ENCODE data around the gene MRPL51. TPM values are rescaled to one million over a fixed set of nuclear protein-coding genes. Genes with fewer than 3 reads are reported as not detected.

The MRPL51 gene
- total and polyA plus RNA-seq, 2 of the 8 experiments (the other 6 are each of a cell fraction or from before 2014, with no cell fraction given), result 119 to 331 TPM

DNA sequence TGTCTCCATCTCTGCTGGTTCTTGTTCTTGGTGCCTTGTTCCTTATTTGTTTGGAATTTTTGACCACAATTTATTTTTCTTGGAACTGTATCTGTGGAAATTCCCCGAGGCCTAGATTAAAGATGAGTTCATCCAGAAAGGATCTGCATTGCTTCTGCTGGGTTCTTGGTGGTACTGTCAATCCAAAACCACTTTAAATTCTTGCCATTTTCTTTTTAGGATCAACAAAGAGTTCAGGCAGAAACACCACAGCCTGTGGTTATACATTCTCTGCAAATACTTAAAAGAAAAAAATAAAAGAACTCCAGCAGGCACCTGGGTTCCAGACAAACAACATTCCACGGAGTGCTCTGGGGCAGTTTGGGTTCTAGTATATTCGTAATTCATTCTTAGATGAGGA lies 16.6 kb downstream of the MRPL51 start:
- H2AK5ac ChIP-seq (ENCODE audit: low read depth, low read length), result no peak overlapping the region
- no peaks in the 10 kb centered on the region for H3K27me3 ChIP-seq (replicated peaks in 1 of 4; ENCODE audit: control insufficient read depth in 3 of 4, extremely low read depth in 1 of 4, insufficient read depth in 3 of 4, low read length in 3 of 4)
- TF ChIP-seq GTF2F1 (IDR thresholded peaks at IDR 0.05; ENCODE audit: borderline replicate concordance, low read depth, low read length) (no peak), CBX8 (IDR thresholded peaks at IDR 0.05; ENCODE audit: borderline replicate concordance, low read depth, low read length) (no peak), CTBP2 (IDR thresholded peaks at IDR 0.05; ENCODE audit: borderline replicate concordance, insufficient read depth, insufficient read length, low read length) (no peak), RFX5 (IDR thresholded peaks at IDR 0.05; ENCODE audit: borderline replicate concordance, low read depth, low read length) (no peak), SIX5 (IDR thresholded peaks at IDR 0.05; ENCODE audit: low read depth, low read length) (no peak), BRCA1 (IDR thresholded peaks at IDR 0.05; ENCODE audit: low read depth, low read length) (no peak), SP4 (IDR thresholded peaks at IDR 0.05; ENCODE audit: low read length) (no peak), EZH2 (IDR thresholded peaks at IDR 0.05; ENCODE audit: low read depth, low read length, severe bottlenecking) (no peak), SUZ12 (IDR thresholded peaks at IDR 0.05; ENCODE audit: low read length) (no peak), TEAD4 (IDR thresholded peaks at IDR 0.05; ENCODE audit: low read depth, low read length) (no peak)
- TF ChIP-seq, protein P1, sequence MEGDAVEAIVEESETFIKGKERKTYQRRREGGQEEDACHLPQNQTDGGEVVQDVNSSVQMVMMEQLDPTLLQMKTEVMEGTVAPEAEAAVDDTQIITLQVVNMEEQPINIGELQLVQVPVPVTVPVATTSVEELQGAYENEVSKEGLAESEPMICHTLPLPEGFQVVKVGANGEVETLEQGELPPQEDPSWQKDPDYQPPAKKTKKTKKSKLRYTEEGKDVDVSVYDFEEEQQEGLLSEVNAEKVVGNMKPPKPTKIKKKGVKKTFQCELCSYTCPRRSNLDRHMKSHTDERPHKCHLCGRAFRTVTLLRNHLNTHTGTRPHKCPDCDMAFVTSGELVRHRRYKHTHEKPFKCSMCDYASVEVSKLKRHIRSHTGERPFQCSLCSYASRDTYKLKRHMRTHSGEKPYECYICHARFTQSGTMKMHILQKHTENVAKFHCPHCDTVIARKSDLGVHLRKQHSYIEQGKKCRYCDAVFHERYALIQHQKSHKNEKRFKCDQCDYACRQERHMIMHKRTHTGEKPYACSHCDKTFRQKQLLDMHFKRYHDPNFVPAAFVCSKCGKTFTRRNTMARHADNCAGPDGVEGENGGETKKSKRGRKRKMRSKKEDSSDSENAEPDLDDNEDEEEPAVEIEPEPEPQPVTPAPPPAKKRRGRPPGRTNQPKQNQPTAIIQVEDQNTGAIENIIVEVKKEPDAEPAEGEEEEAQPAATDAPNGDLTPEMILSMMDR (IDR thresholded peaks at IDR 0.05; ENCODE audit: control extremely low read depth in 1 of 3, insufficient read depth in 1 of 3, low read depth in 1 of 3, low read length in 3 of 3), result no peak
- TF ChIP-seq, protein P2, sequence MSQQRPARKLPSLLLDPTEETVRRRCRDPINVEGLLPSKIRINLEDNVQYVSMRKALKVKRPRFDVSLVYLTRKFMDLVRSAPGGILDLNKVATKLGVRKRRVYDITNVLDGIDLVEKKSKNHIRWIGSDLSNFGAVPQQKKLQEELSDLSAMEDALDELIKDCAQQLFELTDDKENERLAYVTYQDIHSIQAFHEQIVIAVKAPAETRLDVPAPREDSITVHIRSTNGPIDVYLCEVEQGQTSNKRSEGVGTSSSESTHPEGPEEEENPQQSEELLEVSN (IDR thresholded peaks at IDR 0.05), result no peak
- no peak overlapping the region for H2BK12ac ChIP-seq (ENCODE audit: low read depth, low read length)
- no peaks in the 10 kb centered on the region for H3K36me3 ChIP-seq (ENCODE audit: control insufficient read depth in 2 of 4, insufficient read depth in 4 of 4, low read length in 3 of 4)
- H3K4me3 ChIP-seq (ENCODE audit: extremely low read depth in 1 of 4, insufficient read depth in 2 of 4, low read depth in 3 of 4, low read length in 4 of 4), result no peak overlapping the region
- no peak overlapping the region for H4K91ac ChIP-seq (replicated peaks; ENCODE audit: insufficient read length, low read length)
- no peak for FAIRE-seq
- no peaks in the 10 kb centered on the region for H4K20me1 ChIP-seq (replicated peaks in 1 of 2; ENCODE audit: control insufficient read depth in 1 of 2, insufficient read depth in 2 of 2, low read length in 2 of 2)
- ChIA-PET CTCF (ENCODE audit: partially characterized antibody) (no interaction called here), POLR2A (ENCODE audit: partially characterized antibody) (no interaction called here)
- H3K79me1 ChIP-seq (ENCODE audit: low read depth, low read length), result no peaks in the 10 kb centered on the region
- peaks cover 0 to 10% of the 10 kb centered on the region in 2 experiments; a peak in 2 of 4 replicates for H3K9me3 ChIP-seq (ENCODE audit: insufficient read depth in 2 of 2, low read depth in 1 of 2, low read length in 1 of 2)
- H3K14ac ChIP-seq (ENCODE audit: insufficient read length), result no peak overlapping the region
- H3K18ac ChIP-seq (ENCODE audit: extremely low read depth, low read length), result no peak overlapping the region
- no peak overlapping the region for H3K9ac ChIP-seq (replicated peaks in 1 of 4; ENCODE audit: extremely low read depth in 1 of 4, low read depth in 3 of 4, low read length in 3 of 4)
- H2BK120ac ChIP-seq (replicated peaks; ENCODE audit: low read depth, low read length), result no peak overlapping the region
- 77% methylated on average over 3 of the region's 3 CpGs; no CpG with 5 or more reads in 1 of the 2 experiments for WGBS, 2 experiments (ENCODE audit: extremely low coverage in 1 of 2, insufficient coverage in 1 of 2, insufficient read length in 1 of 2, insufficient replicate concordance in 2 of 2, low coverage in 1 of 2, low lambda C conversion rate in 2 of 2, missing lambda C conversion rate in 1 of 2)
- no peak overlapping the region for H2AFZ ChIP-seq (ENCODE audit: low read length)
- no peak overlapping the region for H3K4ac ChIP-seq (replicated peaks; ENCODE audit: insufficient read length, low read depth, low read length)
- no peak overlapping the region for H3K27ac ChIP-seq (ENCODE audit: low read depth, low read length)
- no peak overlapping the region for H3K56ac ChIP-seq (replicated peaks; ENCODE audit: insufficient read length, low read depth, low read length)
- H3K4me1 ChIP-seq (replicated peaks in 1 of 4; ENCODE audit: control insufficient read depth in 3 of 4, insufficient read depth in 4 of 4, low read length in 3 of 4), result no peaks in the 10 kb centered on the region
- H3K79me2 ChIP-seq (ENCODE audit: control insufficient read depth in 1 of 2, insufficient read depth in 2 of 2, low read length in 2 of 2), result no peaks in the 10 kb centered on the region
- no peaks in the 10 kb centered on the region for H3K23me2 ChIP-seq (ENCODE audit: low read depth, low read length)
- H2BK15ac ChIP-seq (ENCODE audit: low read length), result no peak overlapping the region
- H3K23ac ChIP-seq (ENCODE audit: insufficient read length), result no peak overlapping the region
- no peak overlapping the region for H2BK5ac ChIP-seq (ENCODE audit: low read depth, low read length)
- no peak for DNase-seq (ENCODE audit: low read depth in 1 of 2, low spot score in 2 of 2)
- no peak overlapping the region for H2BK20ac ChIP-seq (ENCODE audit: low read length)
- no peak overlapping the region for H3K4me2 ChIP-seq (ENCODE audit: insufficient read depth in 1 of 2, low read depth in 2 of 2, low read length in 2 of 2)
- no peak overlapping the region for H4K5ac ChIP-seq (ENCODE audit: insufficient read length, low read depth, low read length)
- H4K8ac ChIP-seq (ENCODE audit: extremely low read depth, insufficient read depth, low read length), result no peak overlapping the region

All from H1 (cell line).